Stimulated activated CD8-positive, alpha-beta memory T cell treated with anti-CD3 and anti-CD28 coated beads, Interleukin-7, amount 100 ng/mL, for 48 hours (primary cell): ENCODE results near the gene TRPT1.

Experiments used
- DNase-seq, 2 donors: peaks; one replicate each; pipeline ENCODE4 v3.0.0-alpha.2; 2020; ENCODE audit warnings: low read depth in 1 of 2; ENCODE audit errors: extremely low read depth in 1 of 2

Gene TRPT1

DNA sequence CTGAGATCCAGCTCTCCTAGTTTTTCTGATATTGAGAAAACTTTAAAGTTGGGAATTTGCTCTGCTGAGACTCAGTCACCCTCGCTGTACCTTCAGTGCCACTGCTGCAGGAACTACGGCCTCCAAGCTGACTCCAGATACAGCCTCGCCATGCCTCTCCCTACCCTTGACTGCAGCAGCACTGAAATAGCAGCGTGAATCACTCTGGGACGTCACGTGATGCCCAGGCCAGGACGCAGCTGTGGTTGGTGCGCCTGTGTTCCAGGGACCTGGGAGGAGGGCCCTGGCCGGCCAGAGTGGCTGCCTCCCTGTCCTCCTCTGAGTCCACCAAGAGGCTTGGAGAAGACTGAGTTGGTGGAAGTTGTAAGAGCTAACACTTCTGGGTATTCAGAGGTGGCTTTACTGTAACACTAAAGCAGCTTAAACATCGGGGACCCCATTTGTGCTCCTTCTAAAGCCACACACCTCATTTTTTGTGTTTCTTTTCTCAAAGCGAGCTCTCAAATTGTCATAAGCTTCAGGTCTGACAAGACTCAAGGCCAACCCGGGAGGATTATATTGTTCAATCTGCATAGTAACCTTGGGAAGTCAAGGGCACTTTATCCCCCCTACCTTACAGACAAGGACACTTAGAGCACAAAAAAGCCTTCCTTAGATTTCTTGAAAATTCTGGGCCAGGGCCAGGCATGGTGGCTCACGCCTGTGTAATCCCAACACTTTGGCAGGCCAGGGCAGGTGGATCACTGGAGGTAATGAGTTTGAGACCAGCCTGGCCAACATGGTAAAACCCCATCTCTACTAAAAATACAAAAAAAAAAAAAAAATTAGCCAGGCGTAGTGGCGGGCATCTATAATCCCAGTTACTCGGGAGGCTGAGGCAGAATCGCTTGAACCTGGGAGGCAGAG, 44.2 kb downstream of the TRPT1 start:
- peak in 1 of 2 donors; percentile 25 for DNase-seq

DNA sequence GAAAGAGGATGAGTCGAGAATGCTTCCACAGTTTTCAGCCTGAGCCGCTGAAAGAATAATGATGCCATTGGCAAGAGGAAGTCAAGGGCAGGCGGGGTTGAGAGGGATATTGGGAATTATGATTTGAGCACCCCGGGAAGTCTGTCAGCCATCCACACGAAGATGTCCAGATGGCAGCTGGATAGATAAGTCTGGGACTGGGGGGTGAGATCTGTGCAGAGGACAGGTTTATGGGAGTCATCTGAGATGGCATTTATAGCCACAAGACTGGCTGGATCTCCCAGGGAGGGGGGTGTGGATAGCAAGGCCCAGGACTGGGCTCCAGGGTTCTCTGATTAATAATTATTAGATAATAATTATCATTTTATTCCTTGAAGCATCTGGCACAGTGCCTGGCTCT, 45.1 kb downstream of the TRPT1 start:
- no peak for DNase-seq

DNA sequence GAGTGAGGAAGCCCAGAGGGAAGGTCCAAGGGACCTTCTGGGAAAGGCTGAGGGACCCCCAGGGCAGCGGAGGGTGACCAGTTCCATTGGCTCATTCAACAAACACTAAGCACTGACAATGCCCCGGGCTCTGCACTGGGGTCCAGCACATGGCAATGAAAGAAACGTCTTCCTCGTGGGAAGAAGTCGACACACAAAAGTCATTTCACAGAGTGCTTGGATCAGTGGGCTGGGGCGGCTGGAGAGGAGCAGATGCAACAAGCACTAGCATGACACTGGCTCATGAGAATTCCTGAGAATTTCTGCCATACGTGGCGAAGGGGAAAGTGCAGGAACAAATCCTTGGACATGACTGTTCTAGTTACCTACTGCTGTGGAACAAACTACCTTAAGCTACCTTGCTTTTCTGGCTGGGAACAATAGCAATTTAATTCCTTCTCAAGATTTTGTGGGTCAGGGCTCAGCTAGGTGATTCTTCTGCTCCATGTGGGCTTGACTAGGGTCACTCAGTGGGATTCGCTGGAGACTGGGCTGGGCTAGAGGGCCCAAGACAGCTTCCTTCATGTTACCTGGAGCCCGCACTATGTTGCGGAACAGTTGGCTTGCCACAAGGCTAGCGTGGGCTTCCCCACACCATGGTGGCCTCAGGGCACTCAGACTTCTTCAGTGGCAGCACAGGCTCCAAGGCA, 46.9 kb downstream of the TRPT1 start:
- no peak for DNase-seq

DNA sequence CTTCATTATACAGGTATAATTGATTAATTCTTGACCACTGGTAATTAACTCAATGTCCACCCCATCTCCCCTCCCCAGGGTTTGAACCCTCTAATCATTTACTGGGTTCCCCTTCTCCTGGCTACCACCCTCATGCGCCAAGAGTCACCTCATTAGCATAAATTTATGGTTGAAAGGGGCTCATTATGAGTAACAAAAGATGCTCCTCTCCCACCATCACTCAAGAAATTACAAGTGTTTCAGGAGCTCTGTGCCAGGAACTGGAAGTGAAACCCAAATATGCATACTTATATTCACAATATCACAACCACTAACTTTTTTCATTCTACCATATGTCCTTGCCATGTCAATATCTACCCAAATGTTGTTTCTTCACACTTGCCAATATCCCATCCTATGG, 47.8 kb downstream of the TRPT1 start:
- no peak for DNase-seq

DNA sequence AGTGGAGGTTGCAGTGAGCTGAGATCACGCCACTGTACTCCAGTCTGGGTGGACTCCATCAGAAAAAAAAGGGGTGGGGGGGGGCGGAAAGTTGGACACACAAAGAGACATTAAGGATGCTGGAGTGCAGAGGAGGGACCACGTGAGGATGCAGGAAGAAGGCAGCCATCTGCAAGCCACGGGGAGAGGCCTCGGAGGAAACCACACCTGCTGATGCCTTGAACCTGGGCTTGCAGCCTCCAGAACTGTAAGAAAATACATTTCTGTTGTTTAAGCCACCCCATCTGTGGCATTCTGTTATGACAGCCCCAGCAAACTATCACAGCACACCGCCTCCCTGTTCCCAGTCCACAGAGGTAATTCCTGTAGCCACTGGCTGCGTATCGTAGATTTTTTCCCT, 49.2 kb downstream of the TRPT1 start:
- DNase-seq: no peak
